ENCODE measurements around the gene NEURL1. TPM values are rescaled to one million over a fixed set of nuclear protein-coding genes. Genes with fewer than 3 reads are reported as not detected.
A peak's percentile ranks its signal among the peaks of the same experiment; 100 is the strongest.

The NEURL1 gene
- total RNA-seq, 4 donors from 2014 or later, result 0.39 to 0.63 (median 0.46) TPM

DNA sequence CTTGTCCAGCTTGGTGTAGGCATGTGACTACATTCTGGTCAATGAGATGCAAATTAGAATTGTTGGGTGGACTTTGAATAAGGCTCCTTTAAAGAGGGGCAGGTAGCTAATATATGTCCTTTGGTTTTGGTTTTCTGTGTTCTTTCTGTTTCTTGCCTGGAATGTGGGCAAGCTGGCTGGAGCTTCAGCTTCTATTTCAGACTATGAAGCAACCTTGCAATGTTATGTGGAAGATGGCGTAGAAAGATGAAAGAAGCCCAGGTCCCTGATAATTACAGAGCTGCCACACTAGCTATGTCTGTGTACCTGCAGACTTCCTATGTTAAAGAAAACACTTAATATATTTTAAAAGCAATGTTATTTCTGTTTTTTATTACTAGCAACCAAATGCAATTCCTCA, 46.2 kb downstream of the NEURL1 start:
- no peaks in the 10 kb centered on the region for H3K36me3 ChIP-seq
- no peak overlapping the region for H3K4me3 ChIP-seq
- intact Hi-C loops (cut with DNase I), result no loop called here
- H3K27ac ChIP-seq (replicated peaks in 1 of 4), result no peak overlapping the region
- 17% methylated on average over 1 of the region's 1 CpG for WGBS
- TF ChIP-seq EP300 (IDR thresholded peaks at IDR 0.05), result no peak
- TF ChIP-seq, protein P1, sequence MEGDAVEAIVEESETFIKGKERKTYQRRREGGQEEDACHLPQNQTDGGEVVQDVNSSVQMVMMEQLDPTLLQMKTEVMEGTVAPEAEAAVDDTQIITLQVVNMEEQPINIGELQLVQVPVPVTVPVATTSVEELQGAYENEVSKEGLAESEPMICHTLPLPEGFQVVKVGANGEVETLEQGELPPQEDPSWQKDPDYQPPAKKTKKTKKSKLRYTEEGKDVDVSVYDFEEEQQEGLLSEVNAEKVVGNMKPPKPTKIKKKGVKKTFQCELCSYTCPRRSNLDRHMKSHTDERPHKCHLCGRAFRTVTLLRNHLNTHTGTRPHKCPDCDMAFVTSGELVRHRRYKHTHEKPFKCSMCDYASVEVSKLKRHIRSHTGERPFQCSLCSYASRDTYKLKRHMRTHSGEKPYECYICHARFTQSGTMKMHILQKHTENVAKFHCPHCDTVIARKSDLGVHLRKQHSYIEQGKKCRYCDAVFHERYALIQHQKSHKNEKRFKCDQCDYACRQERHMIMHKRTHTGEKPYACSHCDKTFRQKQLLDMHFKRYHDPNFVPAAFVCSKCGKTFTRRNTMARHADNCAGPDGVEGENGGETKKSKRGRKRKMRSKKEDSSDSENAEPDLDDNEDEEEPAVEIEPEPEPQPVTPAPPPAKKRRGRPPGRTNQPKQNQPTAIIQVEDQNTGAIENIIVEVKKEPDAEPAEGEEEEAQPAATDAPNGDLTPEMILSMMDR (IDR thresholded peaks at IDR 0.05), result no peak
- TF ChIP-seq POLR2AphosphoS5 (IDR thresholded peaks at IDR 0.05), result no peak
- no peak for TF ChIP-seq POLR2A (IDR thresholded peaks at IDR 0.05; ENCODE audit: low read depth)
- H3K9me3 ChIP-seq, result no peaks in the 10 kb centered on the region
- no peak for DNase-seq (ENCODE audit: extremely low spot score)
- H3K4me1 ChIP-seq, result peaks cover 10 to 14% (median 12%) of the 10 kb centered on the region in 4 donors
- no peaks in the 10 kb centered on the region for H3K27me3 ChIP-seq

DNA sequence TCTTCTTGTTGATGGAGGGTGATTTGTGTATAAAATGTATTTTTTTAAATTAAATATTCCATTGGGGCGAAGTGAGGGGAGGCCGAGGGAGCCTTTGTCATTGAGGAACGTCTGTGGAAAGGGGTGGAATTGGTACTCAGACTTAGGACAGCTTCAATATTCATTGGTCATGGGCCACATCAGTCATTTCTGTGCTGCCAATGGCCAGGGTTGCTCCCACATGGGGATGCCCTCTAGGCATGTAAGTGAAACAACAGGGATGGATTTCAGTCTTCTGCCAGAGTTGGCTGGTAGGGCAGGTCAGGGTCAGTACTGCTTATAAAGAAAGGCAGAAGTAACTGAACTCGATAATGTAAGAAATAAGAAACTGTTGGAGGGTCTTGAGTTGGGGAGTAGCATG, 47.2 kb downstream of the NEURL1 start:
- WGBS, result 60% methylated on average over 4 of the region's 4 CpGs
- intact Hi-C loops (cut with DNase I), result no loop called here
- Histone ChIP-seq H3K4me1 (peaks cover 10 to 14% (median 12%) of the 10 kb centered on the region in 4 donors), H3K27me3 (no peaks in the 10 kb centered on the region), H3K27ac (replicated peaks in 1 of 4) (no peak overlapping the region), H3K36me3 (no peaks in the 10 kb centered on the region), H3K4me3 (no peak overlapping the region), H3K9me3 (no peaks in the 10 kb centered on the region)
- TF ChIP-seq POLR2A (IDR thresholded peaks at IDR 0.05; ENCODE audit: low read depth) (no peak), EP300 (IDR thresholded peaks at IDR 0.05) (no peak), POLR2AphosphoS5 (IDR thresholded peaks at IDR 0.05) (no peak)
- TF ChIP-seq, protein P1 (IDR thresholded peaks at IDR 0.05), result no peak
- no peak for DNase-seq (ENCODE audit: extremely low spot score)

DNA sequence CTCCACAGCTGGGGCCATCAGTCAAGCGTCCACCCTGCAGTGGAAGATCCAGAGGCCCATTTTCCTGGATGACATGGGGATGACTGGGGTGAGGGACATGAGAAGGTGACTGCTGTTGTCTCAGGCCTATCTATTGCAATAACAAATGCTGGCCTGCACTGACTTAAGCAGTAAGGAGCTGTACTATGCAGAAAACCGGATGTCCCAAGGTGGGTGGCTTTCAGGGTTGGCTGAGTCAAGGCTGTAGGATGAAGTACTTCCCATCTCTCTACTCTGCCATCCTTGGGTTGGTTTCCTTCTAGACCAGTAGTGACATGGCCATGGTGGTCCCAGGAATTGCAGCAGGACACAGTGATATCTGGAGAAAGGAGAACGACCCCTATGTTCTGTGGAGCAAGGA, 48.1 kb downstream of the NEURL1 start:
- no peak overlapping the region for H3K27ac ChIP-seq (replicated peaks in 1 of 4)
- peaks cover 10 to 14% (median 12%) of the 10 kb centered on the region in 4 donors for H3K4me1 ChIP-seq
- TF ChIP-seq POLR2AphosphoS5 (IDR thresholded peaks at IDR 0.05), result no peak
- TF ChIP-seq, protein P1 (IDR thresholded peaks at IDR 0.05), result no peak
- TF ChIP-seq POLR2A (IDR thresholded peaks at IDR 0.05; ENCODE audit: low read depth), result no peak
- no peak for TF ChIP-seq EP300 (IDR thresholded peaks at IDR 0.05)
- intact Hi-C loops (cut with DNase I), result no loop called here
- DNase-seq (ENCODE audit: extremely low spot score), result no peak
- H3K9me3 ChIP-seq, result no peaks in the 10 kb centered on the region
- no peaks in the 10 kb centered on the region for H3K36me3 ChIP-seq
- H3K27me3 ChIP-seq, result no peaks in the 10 kb centered on the region
- 90% methylated on average over 3 of the region's 3 CpGs for WGBS
- no peak overlapping the region for H3K4me3 ChIP-seq

DNA sequence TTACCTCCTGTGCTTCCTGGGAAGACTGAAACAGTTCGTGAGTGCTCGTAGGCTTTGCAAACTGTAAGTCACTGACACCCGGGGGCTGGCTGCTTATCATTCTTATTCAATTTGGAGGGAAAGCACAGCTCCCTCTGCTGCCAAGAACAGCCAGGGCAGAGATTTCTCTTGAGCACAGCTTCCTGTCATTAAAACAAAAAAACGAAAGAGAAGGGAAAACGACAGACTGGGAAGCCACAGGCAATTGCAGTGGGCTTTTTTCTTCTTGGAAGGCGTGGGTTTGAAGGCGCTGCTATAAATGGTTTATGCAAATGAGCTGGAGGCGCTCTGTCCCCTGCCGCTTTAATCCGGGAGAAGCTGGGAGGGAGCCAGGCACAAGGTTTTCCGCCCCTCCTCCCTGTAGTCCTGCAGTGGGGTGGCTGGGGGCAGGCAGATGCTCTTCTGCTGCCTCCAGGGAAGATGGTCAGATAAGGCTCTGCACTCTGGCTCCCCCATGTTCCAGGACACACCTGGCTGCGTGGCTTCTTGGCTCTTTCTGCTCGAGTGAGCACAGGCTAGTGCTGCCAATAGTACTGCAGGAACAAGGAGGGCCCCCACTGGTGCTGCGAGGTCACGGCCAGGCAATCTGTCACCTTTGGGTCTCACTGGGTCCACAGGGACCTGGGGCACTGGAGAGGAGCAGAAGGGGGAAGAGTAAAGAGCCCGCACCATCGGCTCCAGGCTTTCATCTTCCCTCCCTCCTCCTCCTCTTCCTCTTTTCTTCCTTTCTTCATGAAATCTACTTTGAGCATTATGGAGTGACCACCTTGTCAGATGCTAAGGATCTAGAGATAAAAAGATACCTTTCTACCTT, 49.5 kb downstream of the NEURL1 start:
- H3K4me3 ChIP-seq, result peak overlapping the region; percentile 45 to 55 (median 50)
- no peak for DNase-seq (ENCODE audit: extremely low spot score)
- WGBS, result 14% methylated on average over 15 of the region's 17 CpGs

More for the DNA sequence above, 49.5 kb downstream of the NEURL1 start:
- Histone ChIP-seq H3K36me3 (no peaks in the 10 kb centered on the region), H3K9me3 (no peaks in the 10 kb centered on the region), H3K4me1 (peaks cover 11 to 21% (median 14%) of the 10 kb centered on the region in 4 donors), H3K27me3 (no peaks in the 10 kb centered on the region), H3K27ac (replicated peaks in 1 of 4) (no peak overlapping the region)
- intact Hi-C loops (cut with DNase I), result no loop called here
- TF ChIP-seq, protein P1 (IDR thresholded peaks at IDR 0.05), result peak; percentile 23 to 48 (median 33)
- TF ChIP-seq POLR2A (IDR thresholded peaks at IDR 0.05; ENCODE audit: low read depth), result no peak
- TF ChIP-seq EP300 (IDR thresholded peaks at IDR 0.05), result no peak

Measured in esophagus muscularis mucosa (tissue), 4 donors.